ENCODE results near the gene UCP3. TPM values are rescaled to one million over a fixed set of nuclear protein-coding genes. Genes with fewer than 3 reads are reported as not detected.

The UCP3 gene, protein sequence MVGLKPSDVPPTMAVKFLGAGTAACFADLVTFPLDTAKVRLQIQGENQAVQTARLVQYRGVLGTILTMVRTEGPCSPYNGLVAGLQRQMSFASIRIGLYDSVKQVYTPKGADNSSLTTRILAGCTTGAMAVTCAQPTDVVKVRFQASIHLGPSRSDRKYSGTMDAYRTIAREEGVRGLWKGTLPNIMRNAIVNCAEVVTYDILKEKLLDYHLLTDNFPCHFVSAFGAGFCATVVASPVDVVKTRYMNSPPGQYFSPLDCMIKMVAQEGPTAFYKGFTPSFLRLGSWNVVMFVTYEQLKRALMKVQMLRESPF
- total RNA-seq (2021; ENCODE audit: unreplicated experiment) (1.3 TPM), Bru-seq, nascent RNA (percentile 42 among the genes with signal in this experiment), BruChase-seq, experiment 1, labeled RNA remaining after a 6-hour chase (percentile 47 among the genes with signal in this experiment), BruChase-seq, experiment 2, labeled RNA remaining after a 2-hour chase (percentile 50 among the genes with signal in this experiment)
- 0.30 and 0.34 TPM in 2 replicates for polyA plus RNA-seq (2012)
- long read RNA-seq, result 0 reads

DNA sequence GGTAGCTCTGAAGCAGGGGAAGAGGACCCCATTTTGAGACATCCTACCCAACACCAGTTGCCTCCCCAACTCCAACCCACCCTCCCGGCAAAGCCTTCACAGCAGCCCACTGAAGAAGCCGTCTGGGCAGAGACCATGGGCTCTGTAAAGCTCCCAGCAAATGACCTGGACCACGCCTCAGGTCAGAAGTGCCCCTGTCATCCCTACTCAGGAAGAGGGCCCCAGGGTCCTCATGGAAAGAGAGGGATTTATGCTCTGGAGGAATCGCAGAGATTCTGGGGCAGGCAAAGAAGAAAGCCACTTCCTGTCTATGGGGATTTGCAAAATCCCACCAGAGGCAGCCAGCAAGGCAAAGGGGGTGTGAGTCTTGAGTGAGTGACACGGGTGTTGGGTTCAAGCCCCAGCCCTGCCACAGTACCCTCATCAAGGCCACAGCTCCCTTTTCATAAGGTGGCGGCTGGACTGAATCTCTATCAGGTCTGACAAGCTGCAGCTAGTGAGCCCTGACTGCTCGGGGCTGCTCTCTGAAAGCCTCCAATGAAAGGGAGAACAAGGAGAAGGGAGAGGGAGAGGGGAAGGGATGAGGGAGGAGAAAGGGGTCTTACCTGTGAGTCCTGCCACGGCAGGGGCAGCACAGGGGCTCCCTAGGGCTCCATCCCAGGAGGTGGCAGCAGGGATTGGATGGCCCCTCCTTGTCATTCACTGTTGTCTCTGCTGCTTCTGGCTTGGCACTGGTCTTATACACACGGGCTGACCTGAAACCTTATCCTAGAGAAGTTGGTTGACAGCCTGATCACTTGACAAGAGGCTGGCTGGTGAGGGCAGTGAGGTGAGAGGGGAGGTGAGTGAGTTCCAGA lies at the start of gene UCP3:
TSS of gene UCP3 (minus strand) at position 713 of the 857 bp plus-strand sequence. CDS start 2,043 bp downstream, outside the sequence.
- no peak within 1 kb of the TSS for H3K4me3 ChIP-seq (replicated peaks in 1 of 2; ENCODE audit: low read depth in 1 of 2, low read length in 2 of 2)
- ChIA-PET RAD21 (ENCODE audit: low non-redundant PET in 1 of 2, low total read pairs in 2 of 2, uncharacterized antibody in 2 of 2, unreplicated experiment in 2 of 2) (no interaction called here), CTCF (no interaction called here), POLR2A (no interaction called here)
- no peak within 1 kb of the TSS for H3K9ac ChIP-seq (ENCODE audit: low read length)
- TF ChIP-seq EGR1 (IDR thresholded peaks at IDR 0.05; ENCODE audit: low read depth) (no peak), EZH2phosphoT487 (IDR thresholded peaks at IDR 0.05; ENCODE audit: borderline replicate concordance) (no peak), SIN3A (IDR thresholded peaks at IDR 0.05; ENCODE audit: low read depth) (no peak), RAD21 (IDR thresholded peaks at IDR 0.05; ENCODE audit: low read depth) (no peak), CBX3 (IDR thresholded peaks at IDR 0.05; ENCODE audit: low read depth) (no peak), SP1 (IDR thresholded peaks at IDR 0.05; ENCODE audit: low read depth) (no peak), YY1 (IDR thresholded peaks at IDR 0.05; ENCODE audit: extremely low read depth, insufficient replicate concordance, low read depth, low read length) (no peak), ZNF274 (IDR thresholded peaks at IDR 0.05; ENCODE audit: low read depth, low read length) (no peak), JUND (IDR thresholded peaks at IDR 0.05) (no peak), FOSL1 (IDR thresholded peaks at IDR 0.05; ENCODE audit: low read depth) (no peak), ELF1 (IDR thresholded peaks at IDR 0.05; ENCODE audit: borderline replicate concordance, low read depth) (no peak), ZFX (IDR thresholded peaks at IDR 0.05) (no peak), SRF (IDR thresholded peaks at IDR 0.05; ENCODE audit: low read depth) (no peak), CEBPB (IDR thresholded peaks at IDR 0.05; ENCODE audit: low read depth) (no peak)
- TF ChIP-seq, protein P1, sequence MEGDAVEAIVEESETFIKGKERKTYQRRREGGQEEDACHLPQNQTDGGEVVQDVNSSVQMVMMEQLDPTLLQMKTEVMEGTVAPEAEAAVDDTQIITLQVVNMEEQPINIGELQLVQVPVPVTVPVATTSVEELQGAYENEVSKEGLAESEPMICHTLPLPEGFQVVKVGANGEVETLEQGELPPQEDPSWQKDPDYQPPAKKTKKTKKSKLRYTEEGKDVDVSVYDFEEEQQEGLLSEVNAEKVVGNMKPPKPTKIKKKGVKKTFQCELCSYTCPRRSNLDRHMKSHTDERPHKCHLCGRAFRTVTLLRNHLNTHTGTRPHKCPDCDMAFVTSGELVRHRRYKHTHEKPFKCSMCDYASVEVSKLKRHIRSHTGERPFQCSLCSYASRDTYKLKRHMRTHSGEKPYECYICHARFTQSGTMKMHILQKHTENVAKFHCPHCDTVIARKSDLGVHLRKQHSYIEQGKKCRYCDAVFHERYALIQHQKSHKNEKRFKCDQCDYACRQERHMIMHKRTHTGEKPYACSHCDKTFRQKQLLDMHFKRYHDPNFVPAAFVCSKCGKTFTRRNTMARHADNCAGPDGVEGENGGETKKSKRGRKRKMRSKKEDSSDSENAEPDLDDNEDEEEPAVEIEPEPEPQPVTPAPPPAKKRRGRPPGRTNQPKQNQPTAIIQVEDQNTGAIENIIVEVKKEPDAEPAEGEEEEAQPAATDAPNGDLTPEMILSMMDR (IDR thresholded peaks at IDR 0.05 in 2 of 3, conservative IDR thresholded peaks at IDR 0.05 in 1 of 3; ENCODE audit: borderline replicate concordance in 1 of 3, insufficient read depth in 1 of 3, low read depth in 2 of 3, low read length in 2 of 3), result no peak
- TF ChIP-seq, protein P2, sequence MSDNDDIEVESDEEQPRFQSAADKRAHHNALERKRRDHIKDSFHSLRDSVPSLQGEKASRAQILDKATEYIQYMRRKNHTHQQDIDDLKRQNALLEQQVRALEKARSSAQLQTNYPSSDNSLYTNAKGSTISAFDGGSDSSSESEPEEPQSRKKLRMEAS (IDR thresholded peaks at IDR 0.05), result no peak
- TF ChIP-seq, protein P3, sequence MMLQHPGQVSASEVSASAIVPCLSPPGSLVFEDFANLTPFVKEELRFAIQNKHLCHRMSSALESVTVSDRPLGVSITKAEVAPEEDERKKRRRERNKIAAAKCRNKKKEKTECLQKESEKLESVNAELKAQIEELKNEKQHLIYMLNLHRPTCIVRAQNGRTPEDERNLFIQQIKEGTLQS (IDR thresholded peaks at IDR 0.05), result no peak
- H3K36me3 ChIP-seq (ENCODE audit: control insufficient read depth in 1 of 2, insufficient read depth in 2 of 2, low read length in 2 of 2), result no peaks in the 10 kb centered on the region; a peak in 1 of 4 replicates
- no peak within 1 kb of the TSS for H3K4me2 ChIP-seq (ENCODE audit: low read length)
- H3K4me1 ChIP-seq (ENCODE audit: control insufficient read depth in 1 of 2, insufficient read depth in 2 of 2, low read length in 2 of 2), result no peaks in the 10 kb centered on the region
- no peaks in the 10 kb centered on the region for H3K9me3 ChIP-seq (ENCODE audit: control insufficient read depth in 1 of 2, insufficient read depth in 1 of 2, low read depth in 1 of 2, low read length in 2 of 2)
- intact Hi-C loops (cut with micrococcal nuclease), result no loop called here
- ATAC-seq, result no peak
- H2AFZ ChIP-seq (ENCODE audit: low read depth, low read length, poor library complexity, severe bottlenecking), result no peak within 1 kb of the TSS
- BruUV-seq (replicated peaks), result no TSS peak
- no peaks in the 10 kb centered on the region for H3K9me2 ChIP-seq (ENCODE audit: insufficient read depth)
- no peaks in the 10 kb centered on the region for H3K79me2 ChIP-seq (ENCODE audit: insufficient read depth, low read length)
- no peak for DNase-seq (ENCODE audit: low read depth, low spot score)
- H3K27me3 ChIP-seq (ENCODE audit: insufficient read depth, low read length), result no peaks in the 10 kb centered on the region
- H4K20me1 ChIP-seq (ENCODE audit: insufficient read depth), result no peaks in the 10 kb centered on the region
- no peak within 1 kb of the TSS for H3K27ac ChIP-seq (ENCODE audit: low read depth, low read length)

All from HCT116 (cell line).